SK-N-SH (cell line): ENCODE results near the gene IL10RB.
"Not testable (repeated sequence)": the region's sequence is repeated elsewhere in the genome, so short reads cannot be mapped to it uniquely, and the experiment has no call there.

Experiments used
- CHD2 ChIP-seq: fragments of 150-350 bp; IDR thresholded peaks from 2 replicates; pipeline ENCODE4 v1.6.1; 2018; ENCODE audit warnings: low read length; ENCODE audit not compliant: partially characterized antibody
- EP300 ChIP-seq, 2 experiments: IDR thresholded peaks; 2 replicates each; pipeline versions ENCODE4 v1.4.0 to v1.6.1; 2012; ENCODE audit warnings: borderline replicate concordance in 1 of 2, low read depth in 1 of 2, low read length in 1 of 2
- EZH2phosphoT487 ChIP-seq: fragments of 200-600 bp; sonication (generic); IDR thresholded peaks from 2 replicates; pipeline ENCODE4 v1.6.1; 2017; ENCODE audit warnings: low read depth, mixed run types, mild to moderate bottlenecking, antibody characterized with exemption, moderate library complexity, borderline replicate concordance
- GATA2 ChIP-seq: sonication (generic); formaldehyde crosslinking; IDR thresholded peaks from 2 replicates; pipeline ENCODE4 v1.5.0; 2020; ENCODE audit warnings: mild to moderate bottlenecking, missing genetic modification reagents
- MXI1 ChIP-seq: IDR thresholded peaks from 2 replicates; pipeline ENCODE4 v1.6.1; 2012; ENCODE audit warnings: mild to moderate bottlenecking, low read depth, low read length, improper control_type of control experiment
- NFIC ChIP-seq: IDR thresholded peaks from 2 replicates; pipeline ENCODE4 v1.4.0; 2012; ENCODE audit warnings: borderline replicate concordance
- NRF1 ChIP-seq: IDR thresholded peaks from 2 replicates; pipeline ENCODE4 v1.6.1; 2012; ENCODE audit warnings: low read depth, mild to moderate bottlenecking, low read length
- POLR2AphosphoS5 ChIP-seq: IDR thresholded peaks from 2 replicates; pipeline ENCODE4 v1.6.1; 2012; ENCODE audit warnings: low read depth, low read length
- SIN3A ChIP-seq: IDR thresholded peaks from 2 replicates; pipeline ENCODE4 v1.6.1; 2012; ENCODE audit warnings: low read depth, mild to moderate bottlenecking, low read length, moderate library complexity, borderline replicate concordance
- TAF1 ChIP-seq: IDR thresholded peaks from 2 replicates; pipeline ENCODE4 v1.6.1; 2012; ENCODE audit warnings: low read depth, mild to moderate bottlenecking, low read length, moderate library complexity, borderline replicate concordance
- TEAD4 ChIP-seq: IDR thresholded peaks from 2 replicates; pipeline ENCODE4 v1.4.0; 2012; ENCODE audit warnings: mild to moderate bottlenecking, borderline replicate concordance; ENCODE audit not compliant: insufficient read depth
- TF ChIP-seq, protein P1 (sequence below): fragments of 200-600 bp; sonication (generic); IDR thresholded peaks from 2 replicates; pipeline ENCODE4 v1.6.1; 2017; ENCODE audit warnings: antibody characterized with exemption, mild to moderate bottlenecking, moderate library complexity
- TF ChIP-seq, protein P2 (sequence below): IDR thresholded peaks from 2 replicates; pipeline ENCODE4; 2012
- TF ChIP-seq, protein P3 (sequence below): IDR thresholded peaks from 2 replicates; pipeline ENCODE4 v1.6.1; 2012; ENCODE audit warnings: mild to moderate bottlenecking, low read depth, low read length, moderate library complexity

DNA sequence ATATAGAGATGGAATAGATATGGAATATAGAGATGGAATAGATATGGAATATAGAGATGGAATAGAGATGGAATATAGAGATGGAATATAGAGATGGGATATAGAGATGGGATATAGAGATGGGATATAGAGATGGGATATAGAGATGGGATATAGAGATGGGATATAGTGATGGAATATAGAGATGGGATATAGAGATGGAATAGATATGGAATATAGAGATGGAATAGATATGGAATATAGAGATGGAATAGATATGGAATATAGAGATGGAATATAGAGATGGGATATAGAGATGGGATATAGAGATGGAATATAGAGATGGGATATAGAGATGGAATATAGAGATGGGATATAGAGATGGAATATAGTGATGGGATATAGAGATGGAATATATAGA lies 57.4 kb downstream of the IL10RB start:
- TF ChIP-seq, protein P1, sequence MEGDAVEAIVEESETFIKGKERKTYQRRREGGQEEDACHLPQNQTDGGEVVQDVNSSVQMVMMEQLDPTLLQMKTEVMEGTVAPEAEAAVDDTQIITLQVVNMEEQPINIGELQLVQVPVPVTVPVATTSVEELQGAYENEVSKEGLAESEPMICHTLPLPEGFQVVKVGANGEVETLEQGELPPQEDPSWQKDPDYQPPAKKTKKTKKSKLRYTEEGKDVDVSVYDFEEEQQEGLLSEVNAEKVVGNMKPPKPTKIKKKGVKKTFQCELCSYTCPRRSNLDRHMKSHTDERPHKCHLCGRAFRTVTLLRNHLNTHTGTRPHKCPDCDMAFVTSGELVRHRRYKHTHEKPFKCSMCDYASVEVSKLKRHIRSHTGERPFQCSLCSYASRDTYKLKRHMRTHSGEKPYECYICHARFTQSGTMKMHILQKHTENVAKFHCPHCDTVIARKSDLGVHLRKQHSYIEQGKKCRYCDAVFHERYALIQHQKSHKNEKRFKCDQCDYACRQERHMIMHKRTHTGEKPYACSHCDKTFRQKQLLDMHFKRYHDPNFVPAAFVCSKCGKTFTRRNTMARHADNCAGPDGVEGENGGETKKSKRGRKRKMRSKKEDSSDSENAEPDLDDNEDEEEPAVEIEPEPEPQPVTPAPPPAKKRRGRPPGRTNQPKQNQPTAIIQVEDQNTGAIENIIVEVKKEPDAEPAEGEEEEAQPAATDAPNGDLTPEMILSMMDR: not testable (repeated sequence)
- TF ChIP-seq MXI1; NFIC; CHD2; EP300 (IDR thresholded peaks at IDR 0.05; ENCODE audit: borderline replicate concordance in 1 of 2, low read depth in 1 of 2, low read length in 1 of 2); POLR2AphosphoS5; NRF1; SIN3A; TEAD4; GATA2 (CRISPR knock-in tag); TAF1; EZH2phosphoT487: not testable (repeated sequence)
- TF ChIP-seq, protein P2, sequence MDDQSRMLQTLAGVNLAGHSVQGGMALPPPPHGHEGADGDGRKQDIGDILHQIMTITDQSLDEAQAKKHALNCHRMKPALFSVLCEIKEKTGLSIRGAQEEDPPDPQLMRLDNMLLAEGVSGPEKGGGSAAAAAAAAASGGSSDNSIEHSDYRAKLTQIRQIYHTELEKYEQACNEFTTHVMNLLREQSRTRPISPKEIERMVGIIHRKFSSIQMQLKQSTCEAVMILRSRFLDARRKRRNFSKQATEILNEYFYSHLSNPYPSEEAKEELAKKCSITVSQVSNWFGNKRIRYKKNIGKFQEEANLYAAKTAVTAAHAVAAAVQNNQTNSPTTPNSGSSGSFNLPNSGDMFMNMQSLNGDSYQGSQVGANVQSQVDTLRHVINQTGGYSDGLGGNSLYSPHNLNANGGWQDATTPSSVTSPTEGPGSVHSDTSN: not testable (repeated sequence)
- TF ChIP-seq, protein P3, sequence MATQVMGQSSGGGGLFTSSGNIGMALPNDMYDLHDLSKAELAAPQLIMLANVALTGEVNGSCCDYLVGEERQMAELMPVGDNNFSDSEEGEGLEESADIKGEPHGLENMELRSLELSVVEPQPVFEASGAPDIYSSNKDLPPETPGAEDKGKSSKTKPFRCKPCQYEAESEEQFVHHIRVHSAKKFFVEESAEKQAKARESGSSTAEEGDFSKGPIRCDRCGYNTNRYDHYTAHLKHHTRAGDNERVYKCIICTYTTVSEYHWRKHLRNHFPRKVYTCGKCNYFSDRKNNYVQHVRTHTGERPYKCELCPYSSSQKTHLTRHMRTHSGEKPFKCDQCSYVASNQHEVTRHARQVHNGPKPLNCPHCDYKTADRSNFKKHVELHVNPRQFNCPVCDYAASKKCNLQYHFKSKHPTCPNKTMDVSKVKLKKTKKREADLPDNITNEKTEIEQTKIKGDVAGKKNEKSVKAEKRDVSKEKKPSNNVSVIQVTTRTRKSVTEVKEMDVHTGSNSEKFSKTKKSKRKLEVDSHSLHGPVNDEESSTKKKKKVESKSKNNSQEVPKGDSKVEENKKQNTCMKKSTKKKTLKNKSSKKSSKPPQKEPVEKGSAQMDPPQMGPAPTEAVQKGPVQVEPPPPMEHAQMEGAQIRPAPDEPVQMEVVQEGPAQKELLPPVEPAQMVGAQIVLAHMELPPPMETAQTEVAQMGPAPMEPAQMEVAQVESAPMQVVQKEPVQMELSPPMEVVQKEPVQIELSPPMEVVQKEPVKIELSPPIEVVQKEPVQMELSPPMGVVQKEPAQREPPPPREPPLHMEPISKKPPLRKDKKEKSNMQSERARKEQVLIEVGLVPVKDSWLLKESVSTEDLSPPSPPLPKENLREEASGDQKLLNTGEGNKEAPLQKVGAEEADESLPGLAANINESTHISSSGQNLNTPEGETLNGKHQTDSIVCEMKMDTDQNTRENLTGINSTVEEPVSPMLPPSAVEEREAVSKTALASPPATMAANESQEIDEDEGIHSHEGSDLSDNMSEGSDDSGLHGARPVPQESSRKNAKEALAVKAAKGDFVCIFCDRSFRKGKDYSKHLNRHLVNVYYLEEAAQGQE: not testable (repeated sequence)
